CD4-positive, CD25-positive, alpha-beta regulatory T cell (primary cell): ENCODE data around the gene GOLGA7B. TPM values are rescaled to one million over a fixed set of nuclear protein-coding genes. Genes with fewer than 3 reads are reported as not detected.
"Not testable (repeated sequence)": the region's sequence is repeated elsewhere in the genome, so short reads cannot be mapped to it uniquely, and the experiment has no call there.

Experiments
- ATAC-seq, 2 donors: fragments of 150-1000 bp; cut with Tn5 transposase; one replicate each; pipeline ENCODE4 v1.10.0; 2021; ENCODE audit warnings: low read depth in 2 of 2, moderate number of reproducible peaks in 2 of 2, moderate library complexity in 1 of 2
- DNase-seq, 3 donors: peaks; one replicate each; pipeline versions ENCODE4 v3.0.0 to v3.0.0-alpha.2; 2012 to 2022; ENCODE audit warnings: mixed read lengths in 1 of 3
- H3K27ac ChIP-seq: one replicate; pipeline ENCODE4 v1.7.0; 2013; ENCODE audit warnings: mild to moderate bottlenecking, low read length; ENCODE audit not compliant: insufficient read depth, poor library complexity, severe bottlenecking
- H3K27me3 ChIP-seq: one replicate; pipeline ENCODE4 v1.7.0; 2013; ENCODE audit warnings: low read length; ENCODE audit not compliant: control insufficient read depth, insufficient read depth
- H3K36me3 ChIP-seq: one replicate; pipeline ENCODE4 v1.7.0; 2013; ENCODE audit warnings: mild to moderate bottlenecking, low read length, moderate library complexity; ENCODE audit not compliant: control insufficient read depth, insufficient read depth
- H3K4me1 ChIP-seq: 2 replicates; pipeline ENCODE4 v1.7.0; 2013; ENCODE audit warnings: mild to moderate bottlenecking, low read length; ENCODE audit not compliant: insufficient read depth, control insufficient read depth, poor library complexity, severe bottlenecking
- H3K4me3 ChIP-seq: one replicate; pipeline ENCODE4 v1.7.0; 2013; ENCODE audit warnings: low read depth, mild to moderate bottlenecking, low read length, moderate library complexity
- H3K9me3 ChIP-seq, 2 experiments: 1 replicate in 1 of 2; 2 replicates in 1 of 2; pipeline ENCODE4 v1.7.0; 2013; ENCODE audit warnings: low read length in 2 of 2, mild to moderate bottlenecking in 1 of 2, moderate library complexity in 1 of 2; ENCODE audit not compliant: control insufficient read depth in 2 of 2
- H3K27ac Mint-ChIP-seq, 3 donors: one replicate each; pipeline ENCODE4 v1.8.0; 2020 to 2022; ENCODE audit warnings: mild to moderate bottlenecking in 3 of 3, mixed read lengths in 3 of 3, moderate library complexity in 2 of 3
- H3K27me3 Mint-ChIP-seq: one replicate; pipeline ENCODE4 v1.8.0; 2022; ENCODE audit warnings: mild to moderate bottlenecking, mixed read lengths
- H3K36me3 Mint-ChIP-seq: one replicate; pipeline ENCODE4 v1.8.0; 2020; ENCODE audit warnings: mixed read lengths
- H3K4me1 Mint-ChIP-seq, 4 donors: one replicate each; pipeline ENCODE4 v1.8.0; 2020 to 2022; ENCODE audit warnings: mixed read lengths in 4 of 4, mild to moderate bottlenecking in 1 of 4
- H3K4me3 Mint-ChIP-seq, 4 donors: one replicate each; pipeline ENCODE4 v1.8.0; 2020 to 2022; ENCODE audit warnings: mild to moderate bottlenecking in 4 of 4, mixed read lengths in 4 of 4, moderate library complexity in 3 of 4
- H3K9me3 Mint-ChIP-seq, 7 donors: one replicate each; pipeline ENCODE4 v1.8.0; 2020 to 2022; ENCODE audit warnings: mixed read lengths in 7 of 7, mild to moderate bottlenecking in 3 of 7, moderate library complexity in 2 of 7
- polyA plus RNA-seq, 4 donors: library from polyadenylated mRNA; unstranded; fragments of 300-500 nt; fragmentation: Illumina TruSeq; gene quantifications; one replicate each; pipeline ENCODE4 v1.2.3, GENCODE V29; 2021
- total RNA-seq: library from RNA; stranded (reverse); gene quantifications from one replicate; pipeline ENCODE4 v1.2.3, GENCODE V29; 2022

Gene GOLGA7B
- total and polyA plus RNA-seq, 5 donors from 2014 or later: 0.84 to 14.1 (median 1.3) TPM

DNA sequence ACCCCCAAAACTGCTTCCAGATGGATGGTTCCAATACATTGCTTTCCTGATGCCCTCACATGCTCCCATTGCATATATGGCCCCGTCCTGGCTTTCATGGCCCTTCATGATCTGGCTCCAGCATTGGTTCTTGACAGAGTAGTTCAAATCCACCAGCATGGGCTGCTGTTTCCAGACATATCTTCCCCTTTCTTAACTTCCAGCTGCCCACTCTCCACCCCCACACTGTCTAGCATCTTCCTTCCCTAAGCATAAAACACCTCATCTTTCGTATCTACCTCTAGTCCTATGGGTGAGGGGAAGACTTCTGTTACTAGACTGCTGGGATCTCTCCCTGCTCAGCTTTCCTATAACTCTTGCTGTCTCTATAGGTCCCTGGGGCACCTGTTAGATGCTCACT is 13.2 kb upstream of the GOLGA7B start:
- Mint-ChIP-seq H3K9me3 (peaks cover 0 to 4% (median 0%) of the 10 kb centered on the region in 7 donors), H3K4me3 (no peak overlapping the region), H3K4me1 (peaks cover 0 to 2% (median 0%) of the 10 kb centered on the region in 4 donors), H3K27me3 (no peaks in the 10 kb centered on the region), H3K27ac (peak overlapping the region in 1 of 3 donors; percentile 22), H3K36me3 (peaks cover 21% of the 10 kb centered on the region)
- no peak overlapping the region for H3K4me3 ChIP-seq
- no peaks in the 10 kb centered on the region for H3K27me3 ChIP-seq
- no peaks in the 10 kb centered on the region for H3K36me3 ChIP-seq
- H3K9me3 ChIP-seq: peaks cover 0 to 1% of the 10 kb centered on the region in 2 experiments
- H3K27ac ChIP-seq: no peak overlapping the region
- DNase-seq (no peak), ATAC-seq (no peak)
- no peaks in the 10 kb centered on the region for H3K4me1 ChIP-seq

DNA sequence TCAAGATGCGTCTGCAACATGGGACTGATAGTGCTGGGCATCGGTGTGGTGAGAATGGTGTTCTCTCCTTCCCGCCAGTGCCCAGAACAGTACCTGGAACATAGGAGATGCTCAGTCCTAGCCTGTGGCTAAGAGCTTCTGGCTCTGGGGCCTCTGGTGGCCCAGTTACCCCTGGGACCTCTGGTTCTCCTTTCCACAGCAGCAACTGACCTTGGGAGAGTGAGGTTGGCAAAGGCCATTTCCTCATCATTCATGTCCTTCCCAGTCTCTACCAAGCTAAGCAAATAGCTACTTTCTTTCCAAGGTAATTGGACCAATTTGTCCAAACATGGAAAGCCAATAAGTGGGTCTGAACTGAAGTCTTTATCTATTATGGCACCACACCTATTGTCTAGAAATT is 11.6 kb upstream of the GOLGA7B start:
- no peak for ATAC-seq

DNA sequence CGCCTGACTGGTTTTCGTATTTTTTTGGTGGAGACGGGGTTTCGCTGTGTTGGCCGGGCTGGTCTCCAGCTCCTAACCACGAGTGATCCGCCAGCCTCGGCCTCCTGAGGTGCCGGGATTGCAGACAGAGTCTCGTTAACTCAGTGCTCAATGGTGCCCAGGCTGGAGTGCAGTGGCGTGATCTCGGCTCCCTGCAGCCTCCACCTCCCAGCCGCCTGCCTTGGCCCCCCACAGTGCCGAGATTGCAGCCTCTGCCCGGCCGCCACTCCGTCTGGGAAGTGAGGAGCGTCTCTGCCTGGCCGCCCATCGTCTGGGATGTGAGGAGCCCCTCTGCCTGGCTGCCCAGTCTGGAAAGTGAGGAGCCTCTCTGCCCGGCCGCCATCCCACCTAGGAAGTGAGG is 8.5 kb upstream of the GOLGA7B start:
- not testable (repeated sequence) for DNase-seq, H3K36me3 ChIP-seq, H3K4me1 ChIP-seq, H3K9me3 Mint-ChIP-seq, H3K4me3 ChIP-seq, ATAC-seq, H3K9me3 ChIP-seq, H3K4me1 Mint-ChIP-seq, H3K27ac Mint-ChIP-seq, H3K27ac ChIP-seq, H3K27me3 Mint-ChIP-seq, H3K27me3 ChIP-seq, H3K4me3 Mint-ChIP-seq
- peaks cover 17% of the 10 kb centered on the region for H3K36me3 Mint-ChIP-seq

More for the DNA sequence above, 11.6 kb upstream of the GOLGA7B start:
- no peaks in the 10 kb centered on the region for H3K27me3 Mint-ChIP-seq
- peaks cover 21% of the 10 kb centered on the region for H3K36me3 Mint-ChIP-seq
- H3K9me3 ChIP-seq: peaks cover 0 to 1% of the 10 kb centered on the region in 2 experiments
- H3K4me3 ChIP-seq: no peak overlapping the region
- no peak overlapping the region for H3K4me3 Mint-ChIP-seq
- DNase-seq: no peak
- H3K27me3 ChIP-seq: no peaks in the 10 kb centered on the region
- H3K4me1 Mint-ChIP-seq: peaks cover 0 to 2% (median 0%) of the 10 kb centered on the region in 4 donors
- H3K27ac Mint-ChIP-seq: no peak overlapping the region
- H3K27ac ChIP-seq: no peak overlapping the region
- peaks cover 0 to 5% (median 0%) of the 10 kb centered on the region in 7 donors for H3K9me3 Mint-ChIP-seq
- no peaks in the 10 kb centered on the region for H3K4me1 ChIP-seq
- H3K36me3 ChIP-seq: no peaks in the 10 kb centered on the region

- not testable (repeated sequence) for H3K9me3 ChIP-seq
Observed at GRCh38 chr10:97842114-97842513, 7.5 kb upstream of the GOLGA7B start.

GRCh38 chr10:97842656-97843280 is 6.9 kb upstream of the GOLGA7B start:
- H3K4me1 Mint-ChIP-seq: peaks cover 0 to 3% (median 1%) of the 10 kb centered on the region in 4 donors
- Histone ChIP-seq H3K27ac (no peak overlapping the region), H3K36me3 (no peaks in the 10 kb centered on the region), H3K27me3 (no peaks in the 10 kb centered on the region), H3K4me1 (no peaks in the 10 kb centered on the region), H3K4me3 (no peak overlapping the region), H3K9me3 (no peaks in the 10 kb centered on the region)
- DNase-seq (no peak), ATAC-seq (no peak)
- peaks cover 4% of the 10 kb centered on the region for H3K36me3 Mint-ChIP-seq
- no peaks in the 10 kb centered on the region for H3K27me3 Mint-ChIP-seq
- H3K27ac Mint-ChIP-seq: peak overlapping the region in 2 of 3 donors; percentile 9 to 63
- H3K9me3 Mint-ChIP-seq: peaks cover 0 to 5% (median 0%) of the 10 kb centered on the region in 7 donors
- H3K4me3 Mint-ChIP-seq: no peak overlapping the region

More at GRCh38 chr10:97842114-97842513, 7.5 kb upstream of the GOLGA7B start:
- not testable (repeated sequence) for DNase-seq, H3K4me3 ChIP-seq, H3K27ac ChIP-seq, H3K27me3 Mint-ChIP-seq, H3K4me1 ChIP-seq, H3K4me3 Mint-ChIP-seq, H3K27me3 ChIP-seq, H3K36me3 ChIP-seq, ATAC-seq, H3K4me1 Mint-ChIP-seq, H3K36me3 Mint-ChIP-seq, H3K27ac Mint-ChIP-seq, H3K9me3 Mint-ChIP-seq

DNA sequence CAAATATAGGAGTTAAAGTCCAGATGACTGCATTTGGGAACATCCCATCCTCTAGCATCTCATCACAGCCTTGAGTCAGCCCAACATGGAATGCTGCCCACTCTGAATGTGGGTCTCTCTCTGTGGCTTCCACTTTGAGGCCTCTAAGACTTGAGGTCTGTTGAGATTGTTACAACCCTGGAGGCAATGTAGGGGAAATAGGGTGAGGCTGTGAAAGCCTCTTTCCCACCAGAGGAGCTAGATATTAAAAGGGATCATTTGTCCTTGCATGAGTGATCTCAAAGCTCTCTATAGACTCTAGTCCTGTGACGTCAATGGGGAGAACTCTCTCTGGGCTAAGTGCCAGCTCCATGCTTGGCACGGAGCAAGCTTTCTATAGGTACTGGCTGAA is 6.4 kb upstream of the GOLGA7B start:
- Histone ChIP-seq H3K36me3 (no peaks in the 10 kb centered on the region), H3K9me3 (no peaks in the 10 kb centered on the region), H3K4me3 (no peak overlapping the region), H3K27ac (no peak overlapping the region), H3K4me1 (no peaks in the 10 kb centered on the region), H3K27me3 (no peaks in the 10 kb centered on the region)
- peaks cover 4% of the 10 kb centered on the region for H3K36me3 Mint-ChIP-seq
- no peak overlapping the region for H3K27ac Mint-ChIP-seq
- H3K27me3 Mint-ChIP-seq: no peaks in the 10 kb centered on the region
- peaks cover 0 to 7% (median 2%) of the 10 kb centered on the region in 4 donors for H3K4me1 Mint-ChIP-seq
- no peak overlapping the region for H3K4me3 Mint-ChIP-seq
- H3K9me3 Mint-ChIP-seq: peaks cover 0 to 5% (median 0%) of the 10 kb centered on the region in 7 donors
- DNase-seq: no peak
- ATAC-seq: no peak

DNA sequence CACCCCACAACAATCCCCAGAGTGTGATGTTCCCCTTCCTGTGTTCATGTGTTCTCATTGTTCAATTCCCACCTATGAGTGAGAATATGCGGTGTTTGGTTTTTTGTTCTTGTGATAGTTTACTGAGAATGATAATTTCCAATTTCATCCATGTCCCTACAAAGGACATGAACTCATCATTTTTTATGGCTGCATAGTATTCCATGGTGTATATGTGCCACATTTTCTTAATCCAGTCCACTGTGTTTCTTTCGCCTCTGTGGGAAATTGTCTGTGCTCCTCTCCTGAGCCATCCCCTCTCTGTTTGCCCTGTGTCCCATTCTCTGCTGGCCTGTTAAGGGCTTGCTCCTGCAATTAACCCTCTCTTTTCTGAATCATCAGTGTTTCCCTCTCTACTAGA is 5.7 kb upstream of the GOLGA7B start:
- DNase-seq, H3K9me3 ChIP-seq, H3K36me3 Mint-ChIP-seq, H3K27me3 ChIP-seq, ATAC-seq, H3K4me1 ChIP-seq, H3K27ac ChIP-seq, H3K9me3 Mint-ChIP-seq, H3K27ac Mint-ChIP-seq, H3K36me3 ChIP-seq, H3K27me3 Mint-ChIP-seq, H3K4me3 ChIP-seq, H3K4me3 Mint-ChIP-seq: not testable (repeated sequence)
- peaks cover 0 to 12% (median 6%) of the 10 kb centered on the region in 4 donors for H3K4me1 Mint-ChIP-seq

- Histone ChIP-seq H3K36me3 (no peaks in the 10 kb centered on the region), H3K4me1 (peaks cover 8% of the 10 kb centered on the region), H3K4me3 (no peak overlapping the region), H3K27me3 (no peaks in the 10 kb centered on the region), H3K27ac (no peak overlapping the region), H3K9me3 (no peaks in the 10 kb centered on the region)
- ATAC-seq (no peak), DNase-seq (no peak)
- Mint-ChIP-seq H3K4me3 (no peak overlapping the region), H3K27me3 (no peaks in the 10 kb centered on the region), H3K4me1 (peaks cover 0 to 16% (median 9%) of the 10 kb centered on the region in 4 donors), H3K27ac (no peak overlapping the region), H3K36me3 (peaks cover 4% of the 10 kb centered on the region), H3K9me3 (peaks cover 0 to 5% (median 0%) of the 10 kb centered on the region in 7 donors)
Observed at GRCh38 chr10:97844678-97845077, 5.0 kb upstream of the GOLGA7B start.
